ENCODE data around the gene FHAD1. TPM values are rescaled to one million over a fixed set of nuclear protein-coding genes. Genes with fewer than 3 reads are reported as not detected.

Gene FHAD1
- total RNA-seq, 1 donor from 2014 or later: not detected

GRCh38 chr1:15201849-15202551 lies 45.0 kb upstream of the FHAD1 start:
- TF ChIP-seq, protein P1, sequence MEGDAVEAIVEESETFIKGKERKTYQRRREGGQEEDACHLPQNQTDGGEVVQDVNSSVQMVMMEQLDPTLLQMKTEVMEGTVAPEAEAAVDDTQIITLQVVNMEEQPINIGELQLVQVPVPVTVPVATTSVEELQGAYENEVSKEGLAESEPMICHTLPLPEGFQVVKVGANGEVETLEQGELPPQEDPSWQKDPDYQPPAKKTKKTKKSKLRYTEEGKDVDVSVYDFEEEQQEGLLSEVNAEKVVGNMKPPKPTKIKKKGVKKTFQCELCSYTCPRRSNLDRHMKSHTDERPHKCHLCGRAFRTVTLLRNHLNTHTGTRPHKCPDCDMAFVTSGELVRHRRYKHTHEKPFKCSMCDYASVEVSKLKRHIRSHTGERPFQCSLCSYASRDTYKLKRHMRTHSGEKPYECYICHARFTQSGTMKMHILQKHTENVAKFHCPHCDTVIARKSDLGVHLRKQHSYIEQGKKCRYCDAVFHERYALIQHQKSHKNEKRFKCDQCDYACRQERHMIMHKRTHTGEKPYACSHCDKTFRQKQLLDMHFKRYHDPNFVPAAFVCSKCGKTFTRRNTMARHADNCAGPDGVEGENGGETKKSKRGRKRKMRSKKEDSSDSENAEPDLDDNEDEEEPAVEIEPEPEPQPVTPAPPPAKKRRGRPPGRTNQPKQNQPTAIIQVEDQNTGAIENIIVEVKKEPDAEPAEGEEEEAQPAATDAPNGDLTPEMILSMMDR (IDR thresholded peaks at IDR 0.05): no peak
- H3K9me3 Mint-ChIP-seq (ENCODE audit: unreplicated experiment): no peaks in the 10 kb centered on the region
- no peak overlapping the region for H3K4me3 Mint-ChIP-seq (ENCODE audit: unreplicated experiment)
- peaks cover 10% of the 10 kb centered on the region for H3K27me3 Mint-ChIP-seq (ENCODE audit: unreplicated experiment)
- DNase-seq (ENCODE audit: extremely low spot score, unreplicated experiment): no peak
- no peak overlapping the region for H3K27ac Mint-ChIP-seq (ENCODE audit: unreplicated experiment)
- no peaks in the 10 kb centered on the region for H3K36me3 Mint-ChIP-seq (ENCODE audit: unreplicated experiment)
- peaks cover 21% of the 10 kb centered on the region for H3K4me1 Mint-ChIP-seq (ENCODE audit: unreplicated experiment)

DNA sequence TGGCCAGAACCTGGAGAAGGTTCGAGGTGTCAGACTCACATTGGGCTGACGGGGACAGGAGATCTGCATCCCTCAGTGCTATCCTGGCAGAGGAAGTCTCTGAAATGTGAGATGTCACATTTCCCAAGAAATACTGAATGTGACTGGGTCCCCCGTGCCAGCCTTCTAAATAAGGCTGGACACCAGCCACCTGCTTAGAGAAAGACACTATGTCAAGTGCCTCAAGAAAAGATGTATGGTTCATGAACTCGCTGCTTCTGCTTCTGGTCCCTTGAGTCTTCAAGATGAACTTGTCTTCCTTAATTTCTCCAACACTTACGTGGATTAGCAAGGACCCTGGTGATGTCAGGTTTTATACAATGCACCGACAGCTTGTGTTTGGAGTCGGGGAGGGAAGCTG lies 42.1 kb upstream of the FHAD1 start:
- H3K4me3 Mint-ChIP-seq (ENCODE audit: unreplicated experiment): no peak overlapping the region
- H3K36me3 Mint-ChIP-seq (ENCODE audit: unreplicated experiment): no peaks in the 10 kb centered on the region
- DNase-seq (ENCODE audit: extremely low spot score, unreplicated experiment): no peak
- H3K4me1 Mint-ChIP-seq (ENCODE audit: unreplicated experiment): peaks cover 26% of the 10 kb centered on the region
- TF ChIP-seq, protein P1 (IDR thresholded peaks at IDR 0.05): no peak
- H3K9me3 Mint-ChIP-seq (ENCODE audit: unreplicated experiment): no peaks in the 10 kb centered on the region
- H3K27ac Mint-ChIP-seq (ENCODE audit: unreplicated experiment): no peak overlapping the region
- H3K27me3 Mint-ChIP-seq (ENCODE audit: unreplicated experiment): peaks cover 13% of the 10 kb centered on the region

GRCh38 chr1:15205586-15206346 lies 41.3 kb upstream of the FHAD1 start:
- DNase-seq (ENCODE audit: extremely low spot score, unreplicated experiment): no peak
- Mint-ChIP-seq H3K9me3 (ENCODE audit: unreplicated experiment) (no peaks in the 10 kb centered on the region), H3K36me3 (ENCODE audit: unreplicated experiment) (no peaks in the 10 kb centered on the region), H3K27ac (ENCODE audit: unreplicated experiment) (no peak overlapping the region), H3K4me1 (ENCODE audit: unreplicated experiment) (peaks cover 24% of the 10 kb centered on the region), H3K4me3 (ENCODE audit: unreplicated experiment) (no peak overlapping the region), H3K27me3 (ENCODE audit: unreplicated experiment) (peaks cover 13% of the 10 kb centered on the region)
- TF ChIP-seq, protein P1 (IDR thresholded peaks at IDR 0.05): no peak

GRCh38 chr1:15206418-15207030 lies 40.5 kb upstream of the FHAD1 start:
- Mint-ChIP-seq H3K9me3 (ENCODE audit: unreplicated experiment) (no peaks in the 10 kb centered on the region), H3K4me1 (ENCODE audit: unreplicated experiment) (peaks cover 22% of the 10 kb centered on the region), H3K36me3 (ENCODE audit: unreplicated experiment) (no peaks in the 10 kb centered on the region), H3K27me3 (ENCODE audit: unreplicated experiment) (peaks cover 13% of the 10 kb centered on the region), H3K4me3 (ENCODE audit: unreplicated experiment) (no peak overlapping the region), H3K27ac (ENCODE audit: unreplicated experiment) (no peak overlapping the region)
- TF ChIP-seq, protein P1 (IDR thresholded peaks at IDR 0.05): no peak
- DNase-seq (ENCODE audit: extremely low spot score, unreplicated experiment): no peak
